ENCODE data around the gene CFL1.

- TF ChIP-seq SP2 (IDR thresholded peaks at IDR 0.05; ENCODE audit: low read length) (no peak), EGR1 (IDR thresholded peaks at IDR 0.05; ENCODE audit: borderline replicate concordance, low read depth, low read length) (no peak; the same call in 1 of the 2 replicates), PHF8 (conservative IDR thresholded peaks at IDR 0.05; ENCODE audit: low read depth, low read length) (0 out of 2 replicates have a peak, but pooled peaks have one; percentile 28), CHD7 (IDR thresholded peaks at IDR 0.05; ENCODE audit: insufficient replicate concordance, low read length) (no peak), BRCA1 (IDR thresholded peaks at IDR 0.05; ENCODE audit: low read depth, low read length) (no peak), CTCF (IDR thresholded peaks at IDR 0.05; ENCODE audit: control extremely low read depth in 1 of 3, insufficient read depth in 1 of 3, low read depth in 1 of 3, low read length in 3 of 3) (peak; percentile 99 to 100 (median 99)), ZNF274 (IDR thresholded peaks at IDR 0.05; ENCODE audit: borderline replicate concordance, extremely low read depth, low read length) (no peak), HDAC2 (IDR thresholded peaks at IDR 0.05; ENCODE audit: borderline replicate concordance in 1 of 2, low read depth in 2 of 2, low read length in 2 of 2) (peak in 1 of 2 experiments; percentile 97; a peak in 1 of 4 replicates), POLR2AphosphoS5 (IDR thresholded peaks at IDR 0.05; ENCODE audit: low read depth, low read length) (no peak), KDM1A (IDR thresholded peaks at IDR 0.05; ENCODE audit: borderline replicate concordance, low read length) (peak; percentile 99), RFX5 (IDR thresholded peaks at IDR 0.05; ENCODE audit: borderline replicate concordance, low read depth, low read length) (no peak), CEBPB (IDR thresholded peaks at IDR 0.05; ENCODE audit: low read depth, low read length) (no peak), MAX (IDR thresholded peaks at IDR 0.05) (peak; percentile 55), CHD2 (IDR thresholded peaks at IDR 0.05; ENCODE audit: low read length) (no peak; the same call in 1 of the 2 replicates)
These were observed 39.9 kb downstream of the CFL1 start for GRCh38 chr11:65817835-65818680.

Measured in H1 (cell line).